SK-N-MC (cell line): ENCODE data around the gene GDNF.

Source experiments
- EZH2 ChIP-seq: fragments of 200-600 bp; sonication (generic); IDR thresholded peaks from one replicate; pipeline ENCODE4 v1.6.1; 2017; ENCODE audit warnings: antibody characterized with exemption
- FOXP2 ChIP-seq: optimal IDR thresholded peaks from 2 replicates; pipeline ENCODE3; 2011; ENCODE audit warnings: mild to moderate bottlenecking, moderate library complexity; ENCODE audit not compliant: insufficient read depth; ENCODE audit errors: extremely low read length, control extremely low read depth

- TF ChIP-seq FOXP2: no peak
- no peak for TF ChIP-seq EZH2
Observed at GRCh38 chr5:37816331-37816730, 23.5 kb downstream of the GDNF start.
